ENCODE results near the gene CD3G.

GRCh38 chr11:118306556-118306955 lies 37.6 kb upstream of the CD3G start:
- TF ChIP-seq CTCF (IDR thresholded peaks at IDR 0.05 in 4 of 5, conservative IDR thresholded peaks at IDR 0.05 in 1 of 5) (no peak), POLR2A (IDR thresholded peaks at IDR 0.05) (no peak)
